Measurements from ENCODE around the gene LRRC1.

GRCh38 chr6:53943395-53943794, 148.6 kb downstream of the LRRC1 start:
- TF ChIP-seq SUZ12 (IDR thresholded peaks at IDR 0.05; ENCODE audit: extremely low read depth, insufficient read depth, insufficient read length), result no peak
- TF ChIP-seq ZNF274 (IDR thresholded peaks at IDR 0.05; ENCODE audit: low read depth, low read length), result no peak

Data from NT2/D1 (cell line).